ENCODE measurements around the gene MDM2.

MDM2 gene

GRCh38 chr12:68844318-68844745, 36.4 kb downstream of the MDM2 start:
- H3K9me3 ChIP-seq (ENCODE audit: low read length), result no peaks in the 10 kb centered on the region
- peaks cover 48% of the 10 kb centered on the region for H3K36me3 ChIP-seq (ENCODE audit: insufficient read depth, low read length)

DNA sequence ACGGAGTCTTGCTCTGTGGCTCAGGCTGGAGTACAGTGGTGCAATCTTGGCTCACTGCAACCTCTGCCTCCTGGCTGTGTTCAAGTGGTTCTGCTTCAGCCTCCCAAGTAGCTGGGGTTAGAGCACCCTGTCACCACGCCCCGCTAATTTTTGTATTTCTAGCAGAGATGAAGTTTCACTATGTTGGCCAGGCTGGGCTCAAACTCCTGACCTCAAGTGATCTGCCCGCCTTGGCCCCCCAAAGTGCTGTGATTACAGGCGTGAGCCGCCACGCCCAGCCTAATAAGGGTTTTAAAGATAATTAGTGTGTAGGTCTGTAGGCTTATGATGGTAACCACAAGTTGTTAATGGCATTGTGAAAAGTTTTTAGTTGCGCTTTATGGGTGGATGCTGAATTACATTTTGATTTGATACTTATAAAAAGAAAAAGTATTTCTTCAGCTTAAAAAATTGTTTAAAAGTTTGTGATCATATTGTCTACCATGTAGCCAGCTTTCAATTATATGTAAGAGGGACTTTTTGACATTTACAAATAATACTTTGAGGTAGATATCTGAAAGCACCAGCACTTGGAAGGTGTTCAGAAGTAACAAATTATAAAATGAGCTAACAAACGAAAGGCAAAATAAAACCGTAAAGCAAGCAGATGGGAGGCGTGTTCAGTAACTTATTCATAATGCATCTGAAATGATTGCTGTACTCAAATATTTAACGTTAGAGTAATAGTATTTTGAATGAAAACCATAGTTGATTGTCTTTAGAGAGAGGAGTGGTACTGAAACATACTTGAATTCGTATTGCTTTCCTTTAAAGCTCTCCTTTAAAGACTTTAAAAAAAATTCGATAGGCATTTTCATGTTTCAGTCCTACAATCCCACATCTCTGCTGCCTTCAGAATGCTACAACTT, 37.1 kb downstream of the MDM2 start:
- H3K9me3 ChIP-seq (ENCODE audit: low read length), result no peaks in the 10 kb centered on the region
- H2AFZ ChIP-seq (ENCODE audit: low read depth, low read length), result no peak overlapping the region
- no peaks in the 10 kb centered on the region for H3K4me1 ChIP-seq (ENCODE audit: insufficient read depth, low read length)
- no peak overlapping the region for H3K4me3 ChIP-seq (ENCODE audit: low read length)
- H3K36me3 ChIP-seq (ENCODE audit: insufficient read depth, low read length), result peaks cover 42% of the 10 kb centered on the region
- H3K27me3 ChIP-seq (ENCODE audit: insufficient read depth, low read length), result no peaks in the 10 kb centered on the region

More at GRCh38 chr12:68844318-68844745, 36.4 kb downstream of the MDM2 start:
- Histone ChIP-seq H3K27me3 (ENCODE audit: insufficient read depth, low read length) (no peaks in the 10 kb centered on the region), H3K4me1 (ENCODE audit: insufficient read depth, low read length) (no peaks in the 10 kb centered on the region), H2AFZ (ENCODE audit: low read depth, low read length) (no peak overlapping the region), H3K4me3 (ENCODE audit: low read length) (no peak overlapping the region)

DNA sequence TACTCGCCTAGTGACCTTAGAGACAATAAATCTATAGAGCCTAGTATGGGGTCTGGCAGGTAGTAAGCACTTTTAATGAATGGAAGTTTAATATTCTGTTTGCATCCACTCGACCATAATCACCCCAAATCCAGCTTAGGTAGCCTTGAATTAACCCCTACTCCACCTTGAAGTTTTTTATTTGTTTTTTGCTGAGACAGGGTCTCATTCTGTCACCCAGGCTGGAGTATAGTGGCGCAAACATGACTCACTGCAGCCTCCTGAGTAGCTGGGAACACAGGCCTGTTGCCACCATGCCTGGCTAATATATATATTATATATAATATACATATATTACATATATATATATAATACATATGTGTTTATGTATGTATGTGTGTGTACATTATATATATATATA, 38.8 kb downstream of the MDM2 start:
- no peaks in the 10 kb centered on the region for H3K4me1 ChIP-seq (ENCODE audit: insufficient read depth, low read length)

DNA sequence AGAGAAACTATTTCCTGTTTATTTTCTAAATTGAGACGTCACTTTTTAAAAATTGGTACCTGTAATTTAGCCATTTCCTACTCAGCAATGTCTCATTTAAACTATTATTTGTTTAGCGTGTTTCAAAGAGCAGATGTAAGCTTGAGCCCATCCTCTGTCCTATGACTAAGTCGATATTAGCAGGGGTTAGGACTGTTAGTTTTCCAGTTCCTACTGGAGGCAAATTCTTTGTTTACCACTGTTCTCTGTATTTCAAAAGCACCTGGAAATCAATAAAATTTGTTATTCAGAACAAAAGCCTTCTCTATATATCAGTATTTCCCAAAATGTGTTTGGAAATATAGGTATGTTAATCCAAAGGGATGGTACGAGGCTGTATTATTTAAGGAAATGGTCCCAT, 42.4 kb downstream of the MDM2 start:
- H3K4me3 ChIP-seq (ENCODE audit: low read length), result no peak overlapping the region
- H3K36me3 ChIP-seq (ENCODE audit: insufficient read depth, low read length), result peaks cover 2% of the 10 kb centered on the region
- H2AFZ ChIP-seq (ENCODE audit: low read depth, low read length), result no peak overlapping the region
- no peaks in the 10 kb centered on the region for H3K4me1 ChIP-seq (ENCODE audit: insufficient read depth, low read length)
- no peaks in the 10 kb centered on the region for H3K27me3 ChIP-seq (ENCODE audit: insufficient read depth, low read length)
- no peaks in the 10 kb centered on the region for H3K9me3 ChIP-seq (ENCODE audit: low read length)

More for the DNA sequence above, 38.8 kb downstream of the MDM2 start:
- no peak overlapping the region for H3K4me3 ChIP-seq (ENCODE audit: low read length)
- no peaks in the 10 kb centered on the region for H3K27me3 ChIP-seq (ENCODE audit: insufficient read depth, low read length)
- H3K9me3 ChIP-seq (ENCODE audit: low read length), result no peaks in the 10 kb centered on the region
- no peak overlapping the region for H2AFZ ChIP-seq (ENCODE audit: low read depth, low read length)
- H3K36me3 ChIP-seq (ENCODE audit: insufficient read depth, low read length), result peaks cover 25% of the 10 kb centered on the region

DNA sequence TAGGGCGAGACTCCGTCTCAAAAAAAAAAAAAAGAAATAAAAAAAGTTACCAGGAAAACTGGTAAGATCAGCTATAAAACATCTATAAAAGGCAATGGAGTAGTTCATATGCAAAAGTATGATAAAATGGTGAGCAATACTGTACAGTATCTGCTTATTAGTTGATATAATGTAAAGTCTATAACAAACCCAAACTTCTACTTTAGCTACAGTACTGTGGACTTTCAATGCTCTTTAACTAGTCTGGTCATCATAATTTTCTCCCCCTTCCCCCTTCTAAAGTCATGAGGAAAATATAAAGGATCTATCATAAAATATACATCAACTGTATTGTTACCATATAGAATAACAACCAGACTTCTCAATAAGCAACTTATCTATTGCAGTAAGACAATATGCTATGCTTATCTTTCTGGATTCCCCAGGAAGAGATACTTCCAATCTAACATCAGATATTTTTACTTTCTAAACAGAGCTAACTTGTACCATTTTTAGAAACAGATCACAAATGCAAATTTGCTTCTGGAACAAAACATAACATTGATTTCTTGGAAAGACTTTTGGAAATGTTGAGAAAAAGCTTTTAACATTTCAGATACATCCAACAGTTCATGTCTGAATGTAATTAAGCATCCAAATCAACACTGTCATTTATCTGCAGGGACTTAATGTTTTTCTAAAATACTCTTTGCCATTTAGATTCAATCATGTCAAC, 43.8 kb downstream of the MDM2 start:
- Histone ChIP-seq H3K27me3 (ENCODE audit: insufficient read depth, low read length) (no peaks in the 10 kb centered on the region), H3K9me3 (ENCODE audit: low read length) (no peaks in the 10 kb centered on the region), H2AFZ (ENCODE audit: low read depth, low read length) (no peak overlapping the region), H3K36me3 (ENCODE audit: insufficient read depth, low read length) (no peaks in the 10 kb centered on the region), H3K4me3 (ENCODE audit: low read length) (no peak overlapping the region), H3K4me1 (ENCODE audit: insufficient read depth, low read length) (no peaks in the 10 kb centered on the region)

DNA sequence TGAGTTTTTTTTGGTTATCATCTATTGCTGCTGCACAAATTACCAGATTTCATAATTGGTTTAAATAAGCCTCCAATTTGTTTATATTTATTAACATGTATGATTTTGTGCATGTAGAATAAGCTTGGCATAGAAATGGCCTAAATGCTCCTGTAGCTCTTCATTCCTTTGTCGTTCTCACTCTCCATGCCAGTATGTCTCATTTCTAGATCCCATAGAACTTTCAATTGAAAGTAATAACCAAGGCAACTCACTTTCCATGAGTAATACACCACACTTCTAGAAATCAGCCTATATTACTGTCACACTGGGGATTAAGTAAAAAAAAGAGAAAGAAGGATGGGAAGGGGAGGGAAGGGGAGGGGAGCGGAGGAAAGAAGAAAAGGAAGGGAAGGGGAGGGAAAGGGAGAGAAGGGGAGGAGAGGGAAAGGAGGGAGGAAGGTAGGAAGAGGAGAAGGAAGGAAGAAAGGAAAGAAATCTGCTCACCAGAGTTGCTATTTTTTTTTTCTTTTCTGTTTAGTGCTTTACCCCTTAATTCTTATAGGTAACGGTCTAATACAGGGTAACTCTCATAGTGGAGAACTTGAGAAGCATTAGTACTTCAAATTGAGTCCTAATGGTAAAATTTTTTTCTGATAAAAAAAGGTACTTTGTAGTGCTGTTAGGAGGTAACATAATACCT, 45.6 kb downstream of the MDM2 start:
- Histone ChIP-seq H3K4me1 (ENCODE audit: insufficient read depth, low read length) (no peaks in the 10 kb centered on the region), H2AFZ (ENCODE audit: low read depth, low read length) (no peak overlapping the region), H3K27me3 (ENCODE audit: insufficient read depth, low read length) (no peaks in the 10 kb centered on the region), H3K9me3 (ENCODE audit: low read length) (no peaks in the 10 kb centered on the region), H3K36me3 (ENCODE audit: insufficient read depth, low read length) (no peaks in the 10 kb centered on the region), H3K4me3 (ENCODE audit: low read length) (no peak overlapping the region)

DNA sequence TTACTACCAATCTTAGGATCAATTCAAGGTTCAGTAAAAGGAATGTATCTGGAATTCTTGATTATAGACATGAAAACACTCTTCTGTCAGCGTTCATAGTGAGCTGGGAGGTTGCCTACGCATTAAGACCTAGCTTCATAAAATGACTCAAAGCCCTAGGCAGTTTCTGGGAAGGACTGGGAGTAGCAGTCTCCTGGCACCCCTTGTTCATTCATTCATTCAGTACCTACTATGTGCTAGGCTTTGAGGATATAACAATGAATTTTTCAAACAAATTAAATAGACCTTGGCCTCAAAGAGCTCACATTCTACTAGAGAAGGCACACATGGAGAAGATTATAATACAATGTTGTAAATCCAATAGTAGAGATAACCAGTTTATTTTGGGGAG, 46.1 kb downstream of the MDM2 start:
- Histone ChIP-seq H3K36me3 (ENCODE audit: insufficient read depth, low read length) (no peaks in the 10 kb centered on the region), H3K4me1 (ENCODE audit: insufficient read depth, low read length) (no peaks in the 10 kb centered on the region), H3K4me3 (ENCODE audit: low read length) (no peak overlapping the region), H2AFZ (ENCODE audit: low read depth, low read length) (no peak overlapping the region), H3K27me3 (ENCODE audit: insufficient read depth, low read length) (no peaks in the 10 kb centered on the region), H3K9me3 (ENCODE audit: low read length) (no peaks in the 10 kb centered on the region)

DNA sequence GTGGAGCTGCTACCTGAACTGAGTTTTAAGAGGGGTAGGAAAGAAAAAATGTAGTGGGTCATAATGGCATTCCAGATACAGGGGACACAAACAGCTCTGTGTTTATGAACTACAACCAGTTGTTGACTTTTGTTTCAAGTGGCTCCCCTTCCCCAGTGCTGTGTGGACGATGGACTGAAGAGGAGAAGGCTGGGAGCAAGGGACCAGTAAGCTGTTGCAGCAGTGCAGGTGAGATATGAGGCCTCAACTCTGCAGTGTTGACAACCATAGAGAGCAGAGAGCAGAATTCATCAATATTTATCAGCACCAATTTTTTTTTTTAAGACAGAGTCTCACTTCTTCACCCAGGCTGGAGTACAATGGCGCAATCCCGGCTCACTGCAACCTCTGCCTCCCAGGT, 46.6 kb downstream of the MDM2 start:
- Histone ChIP-seq H2AFZ (ENCODE audit: low read depth, low read length) (no peak overlapping the region), H3K4me1 (ENCODE audit: insufficient read depth, low read length) (no peaks in the 10 kb centered on the region), H3K27me3 (ENCODE audit: insufficient read depth, low read length) (no peaks in the 10 kb centered on the region), H3K4me3 (ENCODE audit: low read length) (no peak overlapping the region), H3K36me3 (ENCODE audit: insufficient read depth, low read length) (no peaks in the 10 kb centered on the region), H3K9me3 (ENCODE audit: low read length) (no peaks in the 10 kb centered on the region)

GRCh38 chr12:68855111-68855510, 47.1 kb downstream of the MDM2 start:
- Histone ChIP-seq H3K4me3 (ENCODE audit: low read length) (no peak overlapping the region), H3K36me3 (ENCODE audit: insufficient read depth, low read length) (no peaks in the 10 kb centered on the region), H3K4me1 (ENCODE audit: insufficient read depth, low read length) (no peaks in the 10 kb centered on the region), H2AFZ (ENCODE audit: low read depth, low read length) (no peak overlapping the region), H3K27me3 (ENCODE audit: insufficient read depth, low read length) (no peaks in the 10 kb centered on the region), H3K9me3 (ENCODE audit: low read length) (no peaks in the 10 kb centered on the region)

DNA sequence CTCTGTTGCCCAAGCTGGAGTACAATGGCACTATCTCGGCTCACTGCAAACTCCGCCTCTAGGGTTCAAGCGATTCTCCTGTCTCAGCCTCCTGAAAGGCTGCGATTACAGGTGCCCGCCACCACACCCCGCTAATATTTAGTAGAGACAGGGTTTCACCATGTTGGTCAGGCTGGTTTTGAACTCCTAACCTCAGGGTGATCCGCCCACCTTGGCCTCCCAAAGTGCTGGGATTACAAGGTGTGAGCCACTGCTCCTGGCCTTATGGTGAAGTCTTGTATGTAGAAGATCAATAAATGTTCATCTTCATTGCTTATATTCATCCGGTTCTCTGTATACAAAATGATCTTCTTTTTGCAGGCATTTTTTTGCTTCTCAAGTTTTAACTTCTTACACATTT, 47.8 kb downstream of the MDM2 start:
- Histone ChIP-seq H3K4me3 (ENCODE audit: low read length) (no peak overlapping the region), H3K27me3 (ENCODE audit: insufficient read depth, low read length) (no peaks in the 10 kb centered on the region), H3K9me3 (ENCODE audit: low read length) (no peaks in the 10 kb centered on the region), H3K36me3 (ENCODE audit: insufficient read depth, low read length) (no peaks in the 10 kb centered on the region), H2AFZ (ENCODE audit: low read depth, low read length) (no peak overlapping the region), H3K4me1 (ENCODE audit: insufficient read depth, low read length) (no peaks in the 10 kb centered on the region)

DNA sequence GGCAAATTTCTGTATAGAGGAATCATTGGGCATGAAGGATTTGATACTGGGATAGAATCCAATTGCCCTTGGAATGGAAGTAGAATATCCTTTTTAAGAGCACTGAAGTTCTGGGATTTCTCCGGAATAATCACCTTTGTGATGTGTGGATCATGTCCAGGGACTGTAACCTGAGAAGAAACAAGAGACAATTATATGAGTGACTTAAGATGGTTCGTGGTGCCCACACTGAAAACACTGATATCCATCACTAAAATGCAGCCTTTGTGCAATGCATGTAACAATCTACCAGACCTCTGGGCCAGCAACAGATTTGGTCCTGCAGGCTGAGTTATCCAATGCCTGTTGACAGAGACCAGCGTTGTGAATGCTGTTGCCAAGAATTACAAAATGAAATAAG, 48.5 kb downstream of the MDM2 start:
- Histone ChIP-seq H2AFZ (ENCODE audit: low read depth, low read length) (no peak overlapping the region), H3K4me1 (ENCODE audit: insufficient read depth, low read length) (no peaks in the 10 kb centered on the region), H3K27me3 (ENCODE audit: insufficient read depth, low read length) (no peaks in the 10 kb centered on the region), H3K36me3 (ENCODE audit: insufficient read depth, low read length) (no peaks in the 10 kb centered on the region), H3K9me3 (ENCODE audit: low read length) (no peaks in the 10 kb centered on the region), H3K4me3 (ENCODE audit: low read length) (no peak overlapping the region)

DNA sequence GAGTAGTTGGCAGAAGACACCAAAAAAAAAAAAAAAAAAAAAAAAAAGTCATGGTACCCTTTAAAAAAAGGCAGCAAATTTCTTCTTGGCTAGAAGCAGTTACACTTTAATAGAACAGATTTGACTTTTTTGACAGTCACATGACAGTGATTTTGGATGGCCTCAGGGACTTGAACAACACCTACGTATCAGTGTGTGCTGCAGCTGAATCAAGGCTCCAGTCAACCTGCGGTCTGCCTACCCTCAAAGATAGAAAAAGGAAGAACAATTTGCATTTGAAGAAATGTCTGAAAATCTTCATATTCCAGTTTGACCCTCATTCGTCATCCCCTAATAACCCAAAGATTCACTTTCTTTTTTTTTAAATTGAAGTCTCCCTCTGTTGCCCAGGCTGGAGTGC, 53.9 kb downstream of the MDM2 start:
- H2AFZ ChIP-seq (ENCODE audit: low read depth, low read length), result no peak overlapping the region
- no peaks in the 10 kb centered on the region for H3K9me3 ChIP-seq (ENCODE audit: low read length)
- H3K4me3 ChIP-seq (ENCODE audit: low read length), result no peak overlapping the region
- H3K36me3 ChIP-seq (ENCODE audit: insufficient read depth, low read length), result no peaks in the 10 kb centered on the region
- H3K4me1 ChIP-seq (ENCODE audit: insufficient read depth, low read length), result no peaks in the 10 kb centered on the region
- no peaks in the 10 kb centered on the region for H3K27me3 ChIP-seq (ENCODE audit: insufficient read depth, low read length)

- H3K4me3 ChIP-seq (ENCODE audit: low read length), result no peak overlapping the region
- H3K36me3 ChIP-seq (ENCODE audit: insufficient read depth, low read length), result no peaks in the 10 kb centered on the region
Observed at GRCh38 chr12:68863109-68863770, 55.3 kb downstream of the MDM2 start.

More at GRCh38 chr12:68863109-68863770, 55.3 kb downstream of the MDM2 start:
- Histone ChIP-seq H2AFZ (ENCODE audit: low read depth, low read length) (no peak overlapping the region), H3K9me3 (ENCODE audit: low read length) (no peaks in the 10 kb centered on the region), H3K4me1 (ENCODE audit: insufficient read depth, low read length) (no peaks in the 10 kb centered on the region), H3K27me3 (ENCODE audit: insufficient read depth, low read length) (no peaks in the 10 kb centered on the region)

Measured in neuron (in vitro differentiated cells).